Measurements from ENCODE around the gene P2RY4.
"Not testable (repeated sequence)": the region's sequence is repeated elsewhere in the genome, so short reads cannot be mapped to it uniquely, and the experiment has no call there.

P2RY4 gene

DNA sequence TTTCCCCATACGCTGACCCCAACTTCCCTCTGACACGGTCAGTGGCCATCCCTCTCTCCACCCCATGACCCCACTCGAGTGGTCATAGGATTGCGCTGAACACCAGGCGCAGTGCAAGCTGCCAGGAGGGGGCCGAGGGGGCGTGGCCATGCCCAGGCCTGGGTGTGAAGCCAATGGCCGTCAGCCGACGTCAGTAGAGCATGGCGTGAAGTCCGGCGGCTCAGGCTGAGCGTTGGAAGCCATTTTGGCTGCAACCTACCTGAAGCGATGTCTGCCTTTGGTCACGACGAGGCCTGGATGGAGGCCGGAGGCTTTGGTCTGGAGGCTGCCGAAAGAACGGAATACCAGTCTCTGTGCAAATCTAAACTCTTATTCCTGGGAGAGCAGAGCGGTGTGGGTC lies 21.9 kb upstream of the P2RY4 start, which contains the start of gene RAB41:
Gene RAB41, plus strand, starts transcription at position 222 of the 400 bp plus-strand sequence. Its CDS starts 46 bp downstream, at position 268.
- Histone ChIP-seq H3K36me3 (ENCODE audit: low read length) (no peaks in the 10 kb centered on the region), H3K4me2 (ENCODE audit: low read depth, low read length, poor library complexity, severe bottlenecking) (no peak within 1 kb of the TSS), H3K27me3 (ENCODE audit: low read length) (no peaks in the 10 kb centered on the region), H3K79me2 (ENCODE audit: insufficient read depth, low read length) (no peaks in the 10 kb centered on the region), H3K9me2 (replicated peaks; ENCODE audit: insufficient read depth, low read length) (no peaks in the 10 kb centered on the region), H3K27ac (ENCODE audit: low read depth, low read length) (no peak within 1 kb of the TSS), H3F3A (ENCODE audit: insufficient read depth) (no peaks in the 10 kb centered on the region), H4K20me1 (ENCODE audit: low read depth, low read length) (no peaks in the 10 kb centered on the region), H3K4me3 (ENCODE audit: insufficient read depth, low read length, poor library complexity, severe bottlenecking) (no peak within 1 kb of the TSS), H2AFZ (ENCODE audit: low read depth, low read length, severe bottlenecking) (no peak within 1 kb of the TSS), H3K9ac (ENCODE audit: low read length) (no peak within 1 kb of the TSS), H3K9me3 (ENCODE audit: insufficient read depth, low read length) (no peaks in the 10 kb centered on the region)
- TF ChIP-seq, protein P1, sequence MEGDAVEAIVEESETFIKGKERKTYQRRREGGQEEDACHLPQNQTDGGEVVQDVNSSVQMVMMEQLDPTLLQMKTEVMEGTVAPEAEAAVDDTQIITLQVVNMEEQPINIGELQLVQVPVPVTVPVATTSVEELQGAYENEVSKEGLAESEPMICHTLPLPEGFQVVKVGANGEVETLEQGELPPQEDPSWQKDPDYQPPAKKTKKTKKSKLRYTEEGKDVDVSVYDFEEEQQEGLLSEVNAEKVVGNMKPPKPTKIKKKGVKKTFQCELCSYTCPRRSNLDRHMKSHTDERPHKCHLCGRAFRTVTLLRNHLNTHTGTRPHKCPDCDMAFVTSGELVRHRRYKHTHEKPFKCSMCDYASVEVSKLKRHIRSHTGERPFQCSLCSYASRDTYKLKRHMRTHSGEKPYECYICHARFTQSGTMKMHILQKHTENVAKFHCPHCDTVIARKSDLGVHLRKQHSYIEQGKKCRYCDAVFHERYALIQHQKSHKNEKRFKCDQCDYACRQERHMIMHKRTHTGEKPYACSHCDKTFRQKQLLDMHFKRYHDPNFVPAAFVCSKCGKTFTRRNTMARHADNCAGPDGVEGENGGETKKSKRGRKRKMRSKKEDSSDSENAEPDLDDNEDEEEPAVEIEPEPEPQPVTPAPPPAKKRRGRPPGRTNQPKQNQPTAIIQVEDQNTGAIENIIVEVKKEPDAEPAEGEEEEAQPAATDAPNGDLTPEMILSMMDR (IDR thresholded peaks at IDR 0.05; ENCODE audit: insufficient read depth, low read length, poor library complexity, severe bottlenecking), result no peak
- no peak for TF ChIP-seq EZH2phosphoT487 (conservative IDR thresholded peaks at IDR 0.05; ENCODE audit: low read length)

DNA sequence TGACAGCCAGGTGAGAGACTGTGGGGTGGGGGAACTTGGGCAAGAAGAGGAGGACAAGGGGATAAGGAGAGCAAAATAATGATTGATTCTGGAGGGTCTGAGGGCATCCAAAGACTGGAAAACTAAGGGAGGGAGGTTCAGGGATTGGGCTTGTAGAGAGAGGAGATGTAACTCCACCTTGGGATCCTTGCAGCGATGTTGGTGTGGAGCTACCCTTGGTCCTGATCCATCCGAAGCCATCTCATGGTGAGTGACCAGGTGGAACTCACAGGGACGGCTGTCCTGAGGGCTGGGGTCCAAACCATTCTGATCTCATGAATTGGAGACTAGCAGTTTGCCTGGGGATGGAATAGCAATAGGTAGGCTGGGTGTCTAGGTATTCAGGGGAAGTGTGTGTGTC lies 20.6 kb upstream of the P2RY4 start:
- H3K4me2 ChIP-seq (ENCODE audit: low read depth, low read length, poor library complexity, severe bottlenecking), result no peak overlapping the region
- H2AFZ ChIP-seq (ENCODE audit: low read depth, low read length, severe bottlenecking), result no peak overlapping the region
- TF ChIP-seq EZH2phosphoT487 (conservative IDR thresholded peaks at IDR 0.05; ENCODE audit: low read length), result no peak
- TF ChIP-seq, protein P1 (IDR thresholded peaks at IDR 0.05; ENCODE audit: insufficient read depth, low read length, poor library complexity, severe bottlenecking), result no peak

DNA sequence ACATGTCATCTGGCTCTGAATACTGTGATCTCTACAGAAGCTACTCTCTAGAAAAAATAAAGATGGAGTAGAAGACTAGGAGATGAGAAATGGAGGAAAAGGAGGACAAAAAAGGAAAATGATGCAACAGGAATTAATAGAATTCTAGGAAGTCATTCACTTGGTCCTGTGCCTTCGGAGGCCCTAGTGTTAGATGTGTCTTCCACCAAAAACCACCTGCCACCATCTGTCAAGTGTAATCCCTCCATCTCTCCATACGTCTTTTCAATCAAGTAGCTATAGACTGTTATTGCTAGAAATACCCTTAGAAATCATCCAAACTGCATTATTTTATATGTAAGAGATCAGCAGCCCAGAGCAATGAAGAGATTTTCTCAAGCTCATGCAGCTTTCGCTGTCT lies 19.1 kb upstream of the P2RY4 start:
- no peaks in the 10 kb centered on the region for H4K20me1 ChIP-seq (ENCODE audit: low read depth, low read length)
- H3K27me3 ChIP-seq (ENCODE audit: low read length), result no peaks in the 10 kb centered on the region
- no peaks in the 10 kb centered on the region for H3K79me2 ChIP-seq (ENCODE audit: insufficient read depth, low read length)
- H2AFZ ChIP-seq (ENCODE audit: low read depth, low read length, severe bottlenecking), result no peak overlapping the region
- H3K9ac ChIP-seq (ENCODE audit: low read length), result no peak overlapping the region
- TF ChIP-seq, protein P1 (IDR thresholded peaks at IDR 0.05; ENCODE audit: insufficient read depth, low read length, poor library complexity, severe bottlenecking), result no peak
- no peak for TF ChIP-seq EZH2phosphoT487 (conservative IDR thresholded peaks at IDR 0.05; ENCODE audit: low read length)
- no peaks in the 10 kb centered on the region for H3K36me3 ChIP-seq (ENCODE audit: low read length)
- no peak overlapping the region for H3K4me2 ChIP-seq (ENCODE audit: low read depth, low read length, poor library complexity, severe bottlenecking)
- no peak overlapping the region for H3K4me3 ChIP-seq (ENCODE audit: insufficient read depth, low read length, poor library complexity, severe bottlenecking)
- no peaks in the 10 kb centered on the region for H3K9me3 ChIP-seq (ENCODE audit: insufficient read depth, low read length)
- no peaks in the 10 kb centered on the region for H3F3A ChIP-seq (ENCODE audit: insufficient read depth)
- no peaks in the 10 kb centered on the region for H3K9me2 ChIP-seq (replicated peaks; ENCODE audit: insufficient read depth, low read length)
- no peak overlapping the region for H3K27ac ChIP-seq (ENCODE audit: low read depth, low read length)

More for the DNA sequence above, 20.6 kb upstream of the P2RY4 start:
- no peak overlapping the region for H3K27ac ChIP-seq (ENCODE audit: low read depth, low read length)
- no peak overlapping the region for H3K4me3 ChIP-seq (ENCODE audit: insufficient read depth, low read length, poor library complexity, severe bottlenecking)
- no peaks in the 10 kb centered on the region for H3F3A ChIP-seq (ENCODE audit: insufficient read depth)
- H4K20me1 ChIP-seq (ENCODE audit: low read depth, low read length), result no peaks in the 10 kb centered on the region
- H3K79me2 ChIP-seq (ENCODE audit: insufficient read depth, low read length), result no peaks in the 10 kb centered on the region
- H3K27me3 ChIP-seq (ENCODE audit: low read length), result no peaks in the 10 kb centered on the region
- no peaks in the 10 kb centered on the region for H3K9me3 ChIP-seq (ENCODE audit: insufficient read depth, low read length)
- H3K9me2 ChIP-seq (replicated peaks; ENCODE audit: insufficient read depth, low read length), result no peaks in the 10 kb centered on the region
- H3K9ac ChIP-seq (ENCODE audit: low read length), result no peak overlapping the region
- no peaks in the 10 kb centered on the region for H3K36me3 ChIP-seq (ENCODE audit: low read length)

DNA sequence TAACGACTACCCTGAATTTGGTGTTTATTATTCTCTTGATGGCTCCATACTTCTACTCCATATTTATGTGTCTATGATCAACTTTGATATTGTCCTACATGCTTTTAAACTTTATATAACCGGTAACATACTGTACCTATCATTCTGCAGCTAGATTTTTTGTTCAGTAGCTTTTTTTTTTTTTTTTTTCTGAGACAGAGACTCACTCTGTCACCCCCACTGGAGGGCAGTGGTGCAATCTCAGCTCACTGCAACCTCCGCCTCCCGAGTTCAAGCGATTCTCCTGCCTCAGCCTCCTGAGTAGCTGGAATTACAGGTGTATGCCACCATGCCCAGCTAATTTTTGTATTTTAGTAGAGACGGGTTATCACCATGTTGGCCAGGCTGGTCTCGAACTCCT lies 14.0 kb upstream of the P2RY4 start:
- H3K36me3 ChIP-seq (ENCODE audit: low read length); H3K4me3 ChIP-seq (ENCODE audit: insufficient read depth, low read length, poor library complexity, severe bottlenecking); H4K20me1 ChIP-seq (ENCODE audit: low read depth, low read length); H3K27ac ChIP-seq (ENCODE audit: low read depth, low read length); H3K4me2 ChIP-seq (ENCODE audit: low read depth, low read length, poor library complexity, severe bottlenecking); H3K9me2 ChIP-seq (replicated peaks; ENCODE audit: insufficient read depth, low read length); H3F3A ChIP-seq (ENCODE audit: insufficient read depth); H3K9me3 ChIP-seq (ENCODE audit: insufficient read depth, low read length); H3K9ac ChIP-seq (ENCODE audit: low read length); H2AFZ ChIP-seq (ENCODE audit: low read depth, low read length, severe bottlenecking); H3K79me2 ChIP-seq (ENCODE audit: insufficient read depth, low read length); H3K27me3 ChIP-seq (ENCODE audit: low read length): not testable (repeated sequence)

Measured in SU-DHL-6 (cell line).